Right cardiac atrium (tissue), 5 donors: ENCODE results near the gene ENO1. TPM values are rescaled to one million over a fixed set of nuclear protein-coding genes. Genes with fewer than 3 reads are reported as not detected.
"Not testable (repeated sequence)": the region's sequence is repeated elsewhere in the genome, so short reads cannot be mapped to it uniquely, and the experiment has no call there.

Source experiments
- ATAC-seq, 2 donors: fragments of 200-7000 bp; cut with Tn5 transposase; one replicate each; pipeline versions ENCODE4 v1.8.0 to v1.9.1; 2020; ENCODE audit warnings: moderate library complexity in 2 of 2, mild to moderate bottlenecking in 1 of 2
- DNase-seq, 3 donors: peaks; one replicate each; pipeline ENCODE4 v3.0.0-alpha.2; 2020
- H3K27ac ChIP-seq: one replicate; pipeline ENCODE4 v1.5.1; 2013; ENCODE audit warnings: mild to moderate bottlenecking, low read length, control low read depth, moderate library complexity
- H3K27me3 ChIP-seq: one replicate; pipeline ENCODE4 v1.6.1; 2013; ENCODE audit not compliant: control insufficient read depth, insufficient read depth
- H3K4me1 ChIP-seq: one replicate; pipeline ENCODE4 v1.6.1; 2013; ENCODE audit warnings: low read length; ENCODE audit not compliant: control insufficient read depth, insufficient read depth
- H3K4me3 ChIP-seq: one replicate; pipeline ENCODE4 v1.5.1; 2013; ENCODE audit warnings: low read length, control low read depth
- H3K9me3 ChIP-seq: one replicate; pipeline ENCODE4 v1.6.1; 2013; ENCODE audit warnings: low read length; ENCODE audit not compliant: control insufficient read depth
- WGBS: extraction: QIAGEN DNeasy Blood & Tissue Kit; methylation state at CpG from one replicate; pipeline ENCODE4 v1.1.7; 2013; 5-methylcytosine and 5-hydroxymethylcytosine counted together
- intact Hi-C, 4 donors: fragments of 100-400 bp; cut with DNase I; formaldehyde crosslinking; loops; one replicate each; pipeline versions ENCODE4 v1.11.0 to v1.14.0; 2022 to 2023
- polyA plus RNA-seq: library from polyadenylated mRNA; stranded (reverse); fragments of 200-250 nt; gene quantifications from one replicate; pipeline ENCODE4 v1.2.3, GENCODE V29; 2013
- total RNA-seq, 4 donors: library from RNA; stranded (reverse); fragmentation: NEBNext Ultra II Directional; extraction: Animal tissue kit (Norgen Biotek cat#: 25700); gene quantifications; one replicate each; pipeline ENCODE4 v1.2.1, GENCODE V29; 2021
- donor health status: healthy with polysubstance abuse.
- donor health status: DM: no; HTN: yes; CAD: no.
- donor health status: DM: no; HTN: no; CAD: no.
- donor health status: DM: no; HTN: yes; CAD: no; lungs with severe emphysema.
- donor health status: DM: yes; HTN: yes; CAD: no.

ENO1 gene
- total and polyA plus RNA-seq, 5 donors, result 138 to 335 (median 205) TPM

GRCh38 chr1:8818789-8819188, 59.7 kb downstream of the ENO1 start:
- intact Hi-C loops, H3K4me3 ChIP-seq, H3K27me3 ChIP-seq, H3K9me3 ChIP-seq, H3K4me1 ChIP-seq, ATAC-seq, H3K27ac ChIP-seq: not testable (repeated sequence)
- WGBS, result 85% methylated on average over 12 of the region's 13 CpGs
- peak in 1 of 3 donors; percentile 56 for DNase-seq

GRCh38 chr1:8818325-8818775, 60.1 kb downstream of the ENO1 start:
- no peaks in the 10 kb centered on the region for H3K9me3 ChIP-seq
- peaks cover 3% of the 10 kb centered on the region for H3K4me1 ChIP-seq
- peak in 1 of 3 donors; percentile 56 for DNase-seq
- ATAC-seq, result no peak
- 11% methylated on average over 4 of the region's 4 CpGs for WGBS
- intact Hi-C loops, result no loop called here
- no peak overlapping the region for H3K27ac ChIP-seq
- peak overlapping the region; percentile 82 for H3K4me3 ChIP-seq
- no peaks in the 10 kb centered on the region for H3K27me3 ChIP-seq

GRCh38 chr1:8817412-8818324, 60.8 kb downstream of the ENO1 start, which contains the start of gene RERE:
Gene RERE (minus strand): TSS chr1:8817640.
- Histone ChIP-seq H3K4me1 (peaks cover 3% of the 10 kb centered on the region), H3K9me3 (no peaks in the 10 kb centered on the region), H3K27me3 (no peaks in the 10 kb centered on the region), H3K27ac (peak within 1 kb of the TSS; percentile 96), H3K4me3 (peak within 1 kb of the TSS; percentile 82)
- under 1% methylated on average over 82 of the region's 82 CpGs for WGBS
- intact Hi-C loops, result no loop called here
- DNase-seq (peak; percentile 93 to 98 (median 97)), ATAC-seq (peak; percentile 98 to 99)

GRCh38 chr1:8816831-8817411, 61.6 kb downstream of the ENO1 start:
- no peaks in the 10 kb centered on the region for H3K9me3 ChIP-seq
- peaks cover 3% of the 10 kb centered on the region for H3K4me1 ChIP-seq
- DNase-seq (peak; percentile 17 to 64 (median 60)), ATAC-seq (peak; percentile 36 to 45)
- H3K27me3 ChIP-seq, result no peaks in the 10 kb centered on the region
- under 1% methylated on average over 41 of the region's 41 CpGs for whole genome bisulfite sequencing
- peak overlapping the region; percentile 87 for H3K27ac ChIP-seq
- peak overlapping the region; percentile 82 for H3K4me3 ChIP-seq
- intact Hi-C loops, result no loop called here

- ATAC-seq (no peak), DNase-seq (no peak)
- peaks cover 7% of the 10 kb centered on the region for H3K4me1 ChIP-seq
- peak overlapping the region; percentile 82 for H3K4me3 ChIP-seq
- no peaks in the 10 kb centered on the region for H3K9me3 ChIP-seq
- no peak overlapping the region for H3K27ac ChIP-seq
- 2% methylated on average over 3 of the region's 3 CpGs for WGBS
- no peaks in the 10 kb centered on the region for H3K27me3 ChIP-seq
- intact Hi-C loops, result no loop called here
Measured at GRCh38 chr1:8816264-8816663, 62.2 kb downstream of the ENO1 start.

GRCh38 chr1:8815582-8816151, 62.8 kb downstream of the ENO1 start:
- intact Hi-C loops, result no loop called here
- no peaks in the 10 kb centered on the region for H3K27me3 ChIP-seq
- H3K27ac ChIP-seq, result peak overlapping the region; percentile 73
- no peaks in the 10 kb centered on the region for H3K9me3 ChIP-seq
- peak overlapping the region; percentile 82 for H3K4me3 ChIP-seq
- DNase-seq (no peak), ATAC-seq (no peak)
- WGBS, result 3% methylated on average over 2 of the region's 2 CpGs
- peaks cover 10% of the 10 kb centered on the region for H3K4me1 ChIP-seq

- intact Hi-C loops, result no loop called here
- Histone ChIP-seq H3K27me3 (no peaks in the 10 kb centered on the region), H3K4me3 (no peak overlapping the region), H3K27ac (no peak overlapping the region), H3K4me1 (peaks cover 10% of the 10 kb centered on the region), H3K9me3 (no peaks in the 10 kb centered on the region)
- 49% methylated on average over 5 of the region's 5 CpGs for WGBS
- ATAC-seq (no peak), DNase-seq (no peak)
Measured at GRCh38 chr1:8814865-8815264, 63.6 kb downstream of the ENO1 start.

- Histone ChIP-seq H3K9me3 (no peaks in the 10 kb centered on the region), H3K4me1 (peaks cover 10% of the 10 kb centered on the region), H3K27ac (no peak overlapping the region), H3K4me3 (no peak overlapping the region), H3K27me3 (no peaks in the 10 kb centered on the region)
- ATAC-seq, result no peak
- no peak for DNase-seq
- intact Hi-C loops, result no loop called here
Measured at GRCh38 chr1:8813991-8814390, 64.5 kb downstream of the ENO1 start.

- no peak overlapping the region for H3K4me3 ChIP-seq
- no peaks in the 10 kb centered on the region for H3K9me3 ChIP-seq
- peak in 1 of 2 donors; percentile 27 for ATAC-seq
- no peak for DNase-seq
- H3K27ac ChIP-seq, result no peak overlapping the region
- H3K4me1 ChIP-seq, result peaks cover 10% of the 10 kb centered on the region
- 54% methylated on average over 6 of the region's 6 CpGs for WGBS
- intact Hi-C loops, result no loop called here
- no peaks in the 10 kb centered on the region for H3K27me3 ChIP-seq
Measured at GRCh38 chr1:8813016-8813763, 65.3 kb downstream of the ENO1 start.

GRCh38 chr1:8812081-8812480, 66.4 kb downstream of the ENO1 start:
- no peak overlapping the region for H3K4me3 ChIP-seq
- DNase-seq (no peak), ATAC-seq (no peak)
- H3K27me3 ChIP-seq, result no peaks in the 10 kb centered on the region
- intact Hi-C loops, result no loop called here
- peaks cover 10% of the 10 kb centered on the region for H3K4me1 ChIP-seq
- WGBS, result 91% methylated on average over 6 of the region's 6 CpGs
- no peaks in the 10 kb centered on the region for H3K9me3 ChIP-seq
- no peak overlapping the region for H3K27ac ChIP-seq
